ENCODE measurements around the gene UFL1. TPM values are rescaled to one million over a fixed set of nuclear protein-coding genes. Genes with fewer than 3 reads are reported as not detected.

UFL1 gene
- polyA plus RNA-seq, 1 donor (not counting 4 experiments of a cell fraction or from before 2014, with no cell fraction given) = 13.1 TPM

GRCh38 chr6:96604420-96604819 lies 82.8 kb downstream of the UFL1 start:
- no peak overlapping the region for H3K9ac ChIP-seq (ENCODE audit: control insufficient read depth, extremely low read depth, insufficient read depth, low read length)
- H4K20me1 ChIP-seq (ENCODE audit: control insufficient read depth, extremely low read depth, insufficient read depth, low read length) = no peaks in the 10 kb centered on the region
- dilution Hi-C loops (cut with MboI; ENCODE audit: extremely low pct_ligation_motif_present, low sequenced_read_pairs) = no loop called here
- H3K36me3 ChIP-seq (ENCODE audit: control insufficient read depth in 2 of 2, extremely low read depth in 1 of 2, insufficient read depth in 2 of 2, low read length in 2 of 2) = no peaks in the 10 kb centered on the region
- H3K4me3 ChIP-seq (ENCODE audit: control insufficient read depth in 2 of 3, extremely low read depth in 1 of 3, insufficient read depth in 2 of 3, low read depth in 1 of 3, low read length in 3 of 3) = no peak overlapping the region
- DNase-seq (ENCODE audit: low read depth, low spot score) (no peak), FAIRE-seq (no peak)
- H3K27me3 ChIP-seq (ENCODE audit: control insufficient read depth, extremely low read depth, insufficient read depth, low read length) = no peaks in the 10 kb centered on the region
- H3K4me2 ChIP-seq (ENCODE audit: control insufficient read depth, extremely low read depth, insufficient read depth, low read depth, low read length) = no peak overlapping the region
- no peak overlapping the region for H3K27ac ChIP-seq (ENCODE audit: control insufficient read depth, insufficient read depth, low read length)
- no peaks in the 10 kb centered on the region for H3K9me3 ChIP-seq (ENCODE audit: control insufficient read depth, low read depth, low read length)
- H3K4me1 ChIP-seq (ENCODE audit: control insufficient read depth, extremely low read depth, insufficient read depth, low read length) = no peaks in the 10 kb centered on the region
- H3K9me1 ChIP-seq (ENCODE audit: control insufficient read depth, extremely low read depth, insufficient read depth, low read length) = no peaks in the 10 kb centered on the region
- H3K79me2 ChIP-seq (ENCODE audit: control insufficient read depth, insufficient read depth, low read length) = no peaks in the 10 kb centered on the region
- TF ChIP-seq, protein P1, sequence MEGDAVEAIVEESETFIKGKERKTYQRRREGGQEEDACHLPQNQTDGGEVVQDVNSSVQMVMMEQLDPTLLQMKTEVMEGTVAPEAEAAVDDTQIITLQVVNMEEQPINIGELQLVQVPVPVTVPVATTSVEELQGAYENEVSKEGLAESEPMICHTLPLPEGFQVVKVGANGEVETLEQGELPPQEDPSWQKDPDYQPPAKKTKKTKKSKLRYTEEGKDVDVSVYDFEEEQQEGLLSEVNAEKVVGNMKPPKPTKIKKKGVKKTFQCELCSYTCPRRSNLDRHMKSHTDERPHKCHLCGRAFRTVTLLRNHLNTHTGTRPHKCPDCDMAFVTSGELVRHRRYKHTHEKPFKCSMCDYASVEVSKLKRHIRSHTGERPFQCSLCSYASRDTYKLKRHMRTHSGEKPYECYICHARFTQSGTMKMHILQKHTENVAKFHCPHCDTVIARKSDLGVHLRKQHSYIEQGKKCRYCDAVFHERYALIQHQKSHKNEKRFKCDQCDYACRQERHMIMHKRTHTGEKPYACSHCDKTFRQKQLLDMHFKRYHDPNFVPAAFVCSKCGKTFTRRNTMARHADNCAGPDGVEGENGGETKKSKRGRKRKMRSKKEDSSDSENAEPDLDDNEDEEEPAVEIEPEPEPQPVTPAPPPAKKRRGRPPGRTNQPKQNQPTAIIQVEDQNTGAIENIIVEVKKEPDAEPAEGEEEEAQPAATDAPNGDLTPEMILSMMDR (optimal IDR thresholded peaks at IDR 0.05 in 1 of 3, IDR thresholded peaks at IDR 0.05 in 1 of 3, conservative IDR thresholded peaks at IDR 0.05 in 1 of 3; ENCODE audit: extremely low read depth in 1 of 3, insufficient read depth in 2 of 3, low read length in 3 of 3) = no peak
- TF ChIP-seq EZH2 (IDR thresholded peaks at IDR 0.05; ENCODE audit: low read length) = no peak
- no peak overlapping the region for H2AFZ ChIP-seq (ENCODE audit: control insufficient read depth, low read length)

Other genes starting within 250 kb of the UFL1 start
- not detected in 3 replicates for gene FHL5, start 41.3 kb downstream of the UFL1 start, polyA plus RNA-seq